GM12891 (cell line): ENCODE results near the gene LOXL4.

ENCODE experiments used
- DNase-seq: peaks from one replicate; pipeline ENCODE4 v3.0.0; 2011; ENCODE audit warnings: low spot score; ENCODE audit not compliant: insufficient read length
- FAIRE-seq: peaks from 2 replicates; lab custom pipeline; 2011; peaks lifted over from hg19 to GRCh38; lab: Jason Lieb, UNC
- PAX5 ChIP-seq: IDR thresholded peaks from 2 replicates; pipeline ENCODE4 v1.6.1; 2011; ENCODE audit warnings: low read length, moderate library complexity, mild to moderate bottlenecking; ENCODE audit not compliant: insufficient read depth, severe bottlenecking
- POLR2A ChIP-seq: IDR thresholded peaks from 2 replicates; pipeline ENCODE4 v1.6.1; 2011; ENCODE audit warnings: low read depth, low read length, control low read depth
- POLR2AphosphoS5 ChIP-seq: IDR thresholded peaks from 2 replicates; pipeline ENCODE4 v1.6.1; 2011; ENCODE audit warnings: low read depth, low read length, control low read depth
- POU2F2 ChIP-seq: IDR thresholded peaks from 2 replicates; pipeline ENCODE4 v1.6.1; 2011; ENCODE audit warnings: low read depth, mild to moderate bottlenecking, control low read depth, low read length, moderate library complexity
- SPI1 ChIP-seq: IDR thresholded peaks from 2 replicates; pipeline ENCODE4 v1.6.1; 2011; ENCODE audit warnings: low read depth, low read length, control low read depth
- TAF1 ChIP-seq: IDR thresholded peaks from 2 replicates; pipeline ENCODE4 v1.6.1; 2011; ENCODE audit warnings: low read depth, low read length, control low read depth

Gene LOXL4

DNA sequence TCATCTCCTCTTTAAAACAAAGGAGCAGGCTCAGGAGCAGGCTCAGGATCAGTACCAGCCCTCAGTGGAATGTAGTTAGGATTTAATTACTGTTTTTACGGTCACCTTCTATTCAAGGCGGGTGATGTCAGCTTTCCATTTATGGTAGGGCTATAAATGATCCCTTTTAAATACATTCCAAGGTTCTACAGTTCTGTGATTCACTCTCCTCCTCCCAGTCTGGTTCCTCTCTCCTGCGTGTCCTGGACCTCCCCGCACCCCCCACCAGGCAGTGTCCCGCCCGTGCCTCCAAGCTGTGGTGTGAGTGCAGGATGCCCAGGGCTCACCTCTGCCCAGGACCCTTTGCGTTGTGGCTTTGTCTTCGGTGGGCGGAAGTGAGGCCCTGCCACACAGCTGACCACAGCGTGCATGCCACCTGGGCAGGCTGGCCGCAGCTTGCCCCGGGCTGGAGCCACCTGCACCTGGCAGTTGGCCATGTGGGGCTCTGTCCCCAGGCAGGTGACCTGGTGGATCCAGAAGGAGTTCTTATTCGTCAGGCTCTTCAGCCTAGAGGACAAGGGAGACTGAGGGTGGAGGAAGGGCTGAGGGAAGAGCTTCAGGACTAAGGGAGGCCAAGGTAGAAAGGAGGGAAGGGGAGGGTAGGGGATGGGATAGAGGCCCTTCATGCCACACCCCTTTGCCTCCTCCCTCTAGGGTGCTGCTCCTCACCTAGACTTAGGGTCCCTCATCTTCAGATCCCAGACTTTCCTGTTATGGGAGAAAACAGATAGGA lies 9.1 kb downstream of the LOXL4 start:
- no peak for FAIRE-seq
- TF ChIP-seq POLR2AphosphoS5 (no peak), SPI1 (no peak)
- DNase-seq = no peak

DNA sequence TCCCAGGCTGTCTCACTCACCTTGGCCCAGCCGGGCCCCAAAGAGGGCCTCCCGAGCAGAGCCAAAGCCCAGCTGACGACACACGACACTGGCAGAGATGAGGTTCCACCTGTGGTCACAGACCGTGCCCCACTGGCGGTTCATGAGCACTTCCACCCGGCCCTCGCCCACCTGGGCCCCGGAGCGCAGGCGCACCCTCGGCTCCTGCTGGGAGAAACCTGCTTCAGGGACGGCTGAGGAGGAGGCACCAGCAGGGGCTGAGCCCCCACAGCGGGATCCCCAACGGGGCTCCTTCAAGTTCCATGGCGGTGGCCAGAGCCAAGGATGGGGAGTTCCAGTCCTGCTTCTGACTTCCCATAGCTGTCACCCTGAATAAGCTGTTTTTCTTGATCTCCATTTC lies 10.0 kb downstream of the LOXL4 start:
- TF ChIP-seq POU2F2 (no peak), PAX5 (no peak), POLR2A (no peak), POLR2AphosphoS5 (no peak), SPI1 (no peak), TAF1 (no peak)
- DNase-seq (no peak), FAIRE-seq (no peak)

DNA sequence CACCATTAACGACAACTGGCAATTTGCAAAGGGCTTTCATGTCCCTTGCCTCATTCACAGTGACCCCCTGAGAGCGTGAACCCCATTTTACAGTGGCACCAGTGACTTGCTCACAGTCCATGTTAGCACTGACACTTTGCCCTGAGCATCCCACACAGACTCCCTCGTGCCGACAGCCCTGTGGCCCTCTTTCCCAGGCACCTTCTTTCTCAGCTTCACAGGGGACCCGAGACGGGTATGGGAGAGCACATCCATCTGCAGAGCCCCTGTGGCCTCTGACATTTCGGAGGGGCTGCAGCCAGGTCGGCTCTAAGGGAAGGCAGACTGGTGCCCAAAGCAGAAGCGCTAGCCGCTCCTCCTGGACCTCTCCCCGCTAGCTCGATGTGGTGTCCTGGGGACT lies 10.8 kb downstream of the LOXL4 start:
- DNase-seq (no peak), FAIRE-seq (no peak)
- no peak for TF ChIP-seq SPI1
- no peak for TF ChIP-seq TAF1
- no peak for TF ChIP-seq PAX5
- no peak for TF ChIP-seq POLR2A
- TF ChIP-seq POU2F2 = no peak
- TF ChIP-seq POLR2AphosphoS5 = no peak

DNA sequence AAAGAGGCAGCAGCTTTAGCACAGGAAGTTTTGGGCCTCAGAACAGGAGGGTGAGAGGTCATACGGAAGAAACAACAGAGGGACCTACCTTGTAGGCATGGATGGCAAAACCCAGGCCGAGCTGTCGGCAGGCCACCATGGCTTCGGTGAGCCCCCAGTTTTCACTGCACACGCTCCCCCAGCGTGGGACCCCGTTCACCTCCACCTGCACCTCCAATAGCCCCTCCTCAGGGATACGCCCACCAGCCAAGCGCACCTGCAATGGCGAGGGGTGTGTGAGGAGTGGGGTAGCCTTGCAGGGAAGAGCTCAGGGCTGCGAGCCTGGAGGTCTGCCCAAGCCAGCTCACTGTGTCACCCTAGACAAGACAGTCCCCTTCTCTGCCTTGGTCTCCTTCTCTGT lies 11.3 kb downstream of the LOXL4 start:
- FAIRE-seq = no peak
- TF ChIP-seq POLR2A (no peak), TAF1 (no peak), POU2F2 (no peak), PAX5 (no peak), SPI1 (no peak), POLR2AphosphoS5 (no peak)

DNA sequence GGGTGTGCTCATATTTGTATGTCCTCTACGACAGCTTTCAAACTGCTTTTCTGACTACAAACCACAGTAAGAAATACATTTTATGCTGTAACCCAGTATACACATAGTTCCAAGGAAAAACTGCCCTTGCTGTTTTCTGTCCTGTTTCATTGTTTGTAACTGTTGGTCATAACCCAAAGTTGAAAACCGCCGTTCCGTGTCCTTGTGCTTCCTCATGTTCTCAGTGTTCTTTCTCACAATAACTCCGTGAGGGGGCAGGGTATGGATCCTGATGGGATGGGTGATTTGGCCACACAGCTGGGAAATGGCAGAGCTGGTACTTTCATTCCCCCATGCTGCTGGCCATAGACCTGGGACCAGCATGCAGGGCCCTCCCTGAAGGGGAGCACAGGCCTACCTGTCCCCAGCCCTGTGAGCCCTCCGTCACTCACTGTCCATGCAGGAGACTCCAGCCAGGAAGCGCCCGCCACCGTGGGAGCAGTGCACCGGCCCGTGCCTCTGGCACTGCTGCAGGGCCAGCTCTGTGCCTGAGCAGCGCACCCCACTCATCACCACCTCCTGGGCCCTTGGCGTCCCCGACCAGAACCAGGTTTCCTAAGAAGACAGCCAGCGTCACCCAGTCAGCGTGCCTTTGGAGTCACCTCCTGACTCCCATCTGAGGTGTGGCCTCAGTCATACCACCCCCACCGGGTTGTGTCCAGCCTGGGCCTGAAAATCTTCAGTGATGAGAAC lies 12.7 kb downstream of the LOXL4 start:
- TF ChIP-seq TAF1 (no peak), POLR2A (no peak), PAX5 (no peak), SPI1 (no peak), POLR2AphosphoS5 (no peak), POU2F2 (no peak)
- FAIRE-seq (no peak), DNase-seq (no peak)

More for the DNA sequence above, 11.3 kb downstream of the LOXL4 start:
- no peak for DNase-seq

DNA sequence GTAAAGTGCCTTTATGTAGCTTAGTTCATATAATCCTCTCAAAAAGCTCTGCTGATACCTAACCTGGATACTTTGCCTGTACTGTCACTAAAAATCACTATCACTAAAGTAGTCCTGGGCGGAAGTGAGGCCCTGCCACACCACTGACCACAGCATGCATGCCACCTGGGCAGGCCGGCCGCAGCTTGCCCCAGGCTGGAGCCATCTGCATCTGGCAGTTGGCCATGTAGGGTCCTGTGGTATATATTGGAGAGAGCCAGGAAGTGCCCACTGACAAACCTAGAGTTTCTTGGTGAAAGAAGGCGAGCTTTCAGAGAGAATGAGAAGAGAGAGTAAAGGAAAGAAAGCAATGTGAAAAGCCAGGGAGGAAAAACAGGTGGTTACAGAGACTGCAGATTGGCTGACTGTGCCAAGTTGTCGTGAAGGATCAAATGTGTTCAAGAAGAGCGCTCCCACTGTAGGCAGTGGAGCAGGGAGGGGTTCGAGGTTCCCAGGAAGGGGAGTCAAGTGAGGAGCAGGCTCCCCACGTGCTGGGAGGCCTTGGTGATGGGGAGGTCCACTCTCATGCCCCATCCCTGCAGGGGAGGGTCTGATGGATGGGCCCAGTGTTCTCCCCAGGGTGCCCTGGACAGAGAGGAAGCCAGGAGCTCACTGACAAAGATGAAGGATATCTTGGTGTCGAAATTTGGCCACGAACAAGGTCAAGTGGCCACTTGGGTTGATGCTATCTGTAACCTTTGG lies 13.6 kb downstream of the LOXL4 start:
- FAIRE-seq (no peak), DNase-seq (no peak)
- no peak for TF ChIP-seq POLR2A
- TF ChIP-seq TAF1 = no peak
- TF ChIP-seq POU2F2 = no peak
- no peak for TF ChIP-seq POLR2AphosphoS5
- no peak for TF ChIP-seq PAX5
- no peak for TF ChIP-seq SPI1

DNA sequence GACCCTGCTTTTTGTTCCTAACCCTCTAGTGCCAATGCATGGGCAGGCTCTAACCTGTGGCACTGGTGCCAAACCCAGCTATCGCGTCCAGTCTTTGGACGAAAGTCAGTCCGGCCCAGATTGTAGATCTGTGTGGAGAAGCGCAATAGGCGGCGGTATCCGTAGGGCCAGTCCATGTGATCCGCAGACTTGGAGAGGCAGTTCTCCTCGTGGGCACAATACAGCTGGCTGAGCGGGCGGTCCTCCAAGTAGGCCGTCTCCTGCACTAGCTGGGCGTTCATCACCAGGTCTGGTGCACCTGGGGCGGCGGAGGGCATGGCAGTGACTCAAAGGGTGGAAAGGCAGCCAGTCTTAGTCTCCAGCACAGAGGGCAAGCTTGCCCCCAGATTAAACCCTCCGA lies 14.5 kb downstream of the LOXL4 start:
- DNase-seq (no peak), FAIRE-seq (no peak)
- TF ChIP-seq POLR2A (no peak), SPI1 (no peak), POU2F2 (no peak), POLR2AphosphoS5 (no peak), TAF1 (no peak), PAX5 (no peak)

DNA sequence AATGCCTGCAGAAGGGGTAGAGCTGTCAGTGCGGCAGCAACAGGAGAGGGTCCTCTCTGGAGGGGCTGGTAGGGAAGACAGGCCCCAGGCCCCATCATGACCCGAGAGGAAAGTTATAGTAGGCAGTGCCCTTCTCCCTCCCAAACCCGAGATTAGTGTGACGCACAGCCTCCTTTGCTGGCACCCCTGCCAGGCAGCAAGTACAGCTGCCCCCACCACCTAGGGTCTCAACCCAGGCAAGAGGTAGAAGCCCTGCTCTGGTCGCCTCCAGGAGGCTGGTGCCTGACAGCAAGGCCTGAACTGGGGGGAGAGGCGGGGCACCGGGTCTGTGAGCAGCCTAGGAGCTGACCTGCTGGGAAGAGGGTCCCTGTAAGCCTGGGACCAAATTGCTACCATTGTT lies 15.5 kb downstream of the LOXL4 start:
- DNase-seq = no peak
- no peak for FAIRE-seq
- no peak for TF ChIP-seq TAF1
- TF ChIP-seq POLR2AphosphoS5 = no peak
- TF ChIP-seq SPI1 = no peak
- TF ChIP-seq POLR2A = no peak
- no peak for TF ChIP-seq POU2F2
- TF ChIP-seq PAX5 = no peak

DNA sequence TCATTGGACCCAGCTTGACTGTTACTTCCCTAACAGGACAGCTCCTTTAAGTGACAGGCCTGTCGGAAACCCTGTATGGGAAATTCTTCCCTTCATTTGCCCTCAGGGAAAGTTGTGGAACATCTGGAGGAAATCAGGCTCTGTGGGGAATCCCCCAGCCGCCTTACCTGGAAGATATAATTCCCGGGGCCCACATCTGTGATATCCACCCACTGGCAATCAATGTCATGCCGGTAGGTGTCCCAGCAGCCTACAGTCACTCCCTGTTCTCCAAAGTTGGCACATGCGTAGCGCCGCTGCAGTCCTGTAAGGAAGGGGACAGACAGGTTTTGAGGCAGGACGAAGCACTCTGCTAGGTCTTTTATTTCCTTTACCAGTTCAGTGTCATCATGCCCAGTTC lies 16.6 kb downstream of the LOXL4 start:
- FAIRE-seq (no peak), DNase-seq (no peak)
- TF ChIP-seq TAF1 = no peak
- TF ChIP-seq POLR2A = no peak
- no peak for TF ChIP-seq SPI1
- TF ChIP-seq POU2F2 = no peak
